ENCODE data around the gene SERAC1. TPM values are rescaled to one million over a fixed set of nuclear protein-coding genes. Genes with fewer than 3 reads are reported as not detected.

Gene SERAC1
- total RNA-seq, 1 donor: 11.2 TPM

DNA sequence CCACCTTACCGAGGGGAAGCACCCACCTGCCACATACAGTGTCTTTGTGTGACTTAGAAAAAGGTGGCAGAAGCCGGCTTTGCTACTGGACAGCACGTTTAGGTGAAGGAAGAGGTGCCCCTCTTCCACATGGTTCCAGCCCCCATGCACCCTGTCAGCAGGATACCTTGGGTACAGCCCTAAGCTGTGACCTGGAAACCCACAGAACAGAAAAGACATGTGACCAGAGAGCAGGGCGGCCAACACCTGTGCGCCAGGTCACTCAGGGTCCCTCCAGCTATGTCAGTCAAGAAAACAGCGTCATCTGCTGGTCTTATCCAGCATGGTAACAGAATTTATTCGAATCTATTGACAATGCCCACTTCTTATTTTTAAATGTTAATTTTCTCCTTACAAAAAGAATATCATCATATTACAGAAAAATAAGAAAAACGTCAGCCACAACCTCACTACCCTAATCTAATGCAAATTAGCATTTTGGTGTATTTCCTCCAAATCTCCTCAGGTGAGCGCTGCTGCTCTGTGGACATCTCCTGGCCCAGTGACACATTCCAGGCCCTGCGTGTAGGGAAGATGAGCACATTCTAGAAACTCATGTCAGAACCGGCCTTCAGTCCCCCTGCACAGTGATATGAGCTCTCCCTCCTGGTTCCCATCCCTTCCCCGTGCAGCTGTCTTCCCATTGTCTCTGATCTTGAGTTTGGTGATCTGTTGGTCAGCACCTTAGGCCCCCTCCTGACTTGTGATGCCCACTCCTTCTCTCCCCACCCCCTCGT is 37.3 kb upstream of the SERAC1 start:
- DNase-seq (ENCODE audit: low read depth): no peak
- no peak overlapping the region for H3K4me3 ChIP-seq (ENCODE audit: low read depth, low read length)
- TF ChIP-seq, protein P1, sequence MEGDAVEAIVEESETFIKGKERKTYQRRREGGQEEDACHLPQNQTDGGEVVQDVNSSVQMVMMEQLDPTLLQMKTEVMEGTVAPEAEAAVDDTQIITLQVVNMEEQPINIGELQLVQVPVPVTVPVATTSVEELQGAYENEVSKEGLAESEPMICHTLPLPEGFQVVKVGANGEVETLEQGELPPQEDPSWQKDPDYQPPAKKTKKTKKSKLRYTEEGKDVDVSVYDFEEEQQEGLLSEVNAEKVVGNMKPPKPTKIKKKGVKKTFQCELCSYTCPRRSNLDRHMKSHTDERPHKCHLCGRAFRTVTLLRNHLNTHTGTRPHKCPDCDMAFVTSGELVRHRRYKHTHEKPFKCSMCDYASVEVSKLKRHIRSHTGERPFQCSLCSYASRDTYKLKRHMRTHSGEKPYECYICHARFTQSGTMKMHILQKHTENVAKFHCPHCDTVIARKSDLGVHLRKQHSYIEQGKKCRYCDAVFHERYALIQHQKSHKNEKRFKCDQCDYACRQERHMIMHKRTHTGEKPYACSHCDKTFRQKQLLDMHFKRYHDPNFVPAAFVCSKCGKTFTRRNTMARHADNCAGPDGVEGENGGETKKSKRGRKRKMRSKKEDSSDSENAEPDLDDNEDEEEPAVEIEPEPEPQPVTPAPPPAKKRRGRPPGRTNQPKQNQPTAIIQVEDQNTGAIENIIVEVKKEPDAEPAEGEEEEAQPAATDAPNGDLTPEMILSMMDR (IDR thresholded peaks at IDR 0.05; ENCODE audit: insufficient read depth, low read length): peak; percentile 47

DNA sequence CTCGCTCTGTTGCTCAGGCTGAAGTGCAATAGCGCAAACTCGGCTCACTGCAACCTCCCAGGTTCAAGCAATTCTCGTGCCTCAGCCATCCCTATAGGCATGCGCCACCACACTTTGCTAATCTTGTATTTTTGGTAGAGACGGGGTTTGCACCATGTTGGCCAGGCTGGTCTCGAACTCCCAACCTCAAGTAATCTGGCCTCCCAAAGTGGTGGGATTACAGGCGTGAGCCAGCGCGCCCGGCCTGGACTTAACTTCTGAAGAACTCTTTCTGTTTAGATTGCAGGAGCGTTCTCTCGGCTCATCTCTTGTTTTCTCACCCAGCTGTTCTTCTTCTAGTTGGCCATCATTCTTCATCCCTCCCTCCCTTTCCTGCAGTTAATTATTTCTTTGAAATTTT is 30.4 kb upstream of the SERAC1 start:
- no peak overlapping the region for H3K4me3 ChIP-seq (ENCODE audit: low read depth, low read length)
- DNase-seq (ENCODE audit: low read depth): no peak
- TF ChIP-seq, protein P1 (IDR thresholded peaks at IDR 0.05; ENCODE audit: insufficient read depth, low read length): no peak

DNA sequence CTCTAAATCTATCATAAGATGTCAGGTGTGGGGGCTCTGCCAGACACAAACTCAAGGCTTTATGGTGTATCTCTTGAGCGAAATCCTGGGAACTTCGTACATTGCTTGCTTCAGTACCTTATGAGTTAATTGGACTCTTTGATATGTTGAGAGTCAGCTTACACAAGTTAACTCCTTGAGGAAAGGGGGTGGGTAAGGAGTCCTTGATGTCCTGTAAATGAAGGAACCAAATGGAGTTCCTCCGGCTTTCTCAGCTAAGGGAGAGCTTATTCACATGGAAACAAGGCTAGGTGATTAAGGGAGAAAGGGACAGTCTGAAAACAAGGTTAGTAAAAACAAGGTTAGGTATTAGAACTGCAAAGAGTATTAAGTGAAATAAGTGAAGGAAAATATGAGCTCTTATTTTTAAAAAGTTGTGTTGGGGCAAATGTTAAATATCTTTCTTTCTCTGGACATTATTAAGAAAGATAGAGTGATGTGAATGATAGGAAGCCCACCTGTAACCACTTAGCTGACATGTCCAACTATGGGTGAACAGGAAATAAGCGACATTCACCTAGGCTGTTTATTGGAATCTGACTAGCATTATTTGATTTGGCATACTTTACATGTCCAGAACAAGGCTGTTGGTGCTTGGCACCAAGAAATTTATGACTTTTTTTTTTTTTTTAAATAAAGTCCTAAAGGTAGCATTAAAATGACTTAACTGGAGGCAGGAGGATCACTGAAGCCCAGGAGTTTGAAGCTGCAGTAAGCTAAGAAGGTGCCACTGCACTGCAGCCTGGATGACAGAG is 26.6 kb upstream of the SERAC1 start:
- no peak overlapping the region for H3K4me3 ChIP-seq (ENCODE audit: low read depth, low read length)
- TF ChIP-seq, protein P1 (IDR thresholded peaks at IDR 0.05; ENCODE audit: insufficient read depth, low read length): no peak

DNA sequence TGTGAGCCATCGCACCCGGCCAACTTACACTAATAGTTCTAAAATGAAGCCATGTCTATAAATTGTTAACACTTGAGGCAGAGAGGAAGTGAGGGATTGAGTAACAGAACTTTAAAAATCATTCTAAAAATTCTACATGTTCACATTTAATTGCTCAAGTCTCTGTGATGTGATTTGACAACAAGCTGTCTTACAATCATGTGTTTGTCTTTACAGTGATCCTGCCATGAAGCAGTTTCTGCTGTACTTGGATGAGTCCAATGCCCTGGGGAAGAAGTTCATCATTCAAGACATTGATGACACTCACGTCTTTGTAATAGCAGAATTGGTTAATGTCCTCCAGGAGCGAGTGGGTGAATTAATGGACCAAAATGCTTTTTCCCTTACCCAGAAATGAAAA is 23.7 kb upstream of the SERAC1 start:
- TF ChIP-seq, protein P1 (IDR thresholded peaks at IDR 0.05; ENCODE audit: insufficient read depth, low read length): no peak
- no peak overlapping the region for H3K4me3 ChIP-seq (ENCODE audit: low read depth, low read length)
- no peak for DNase-seq (ENCODE audit: low read depth)

More for the DNA sequence above, 26.6 kb upstream of the SERAC1 start:
- DNase-seq (ENCODE audit: low read depth): no peak

GRCh38 chr6:158191032-158191431 is 23.0 kb upstream of the SERAC1 start:
- no peak overlapping the region for H3K4me3 ChIP-seq (ENCODE audit: low read depth, low read length)
- TF ChIP-seq, protein P1 (IDR thresholded peaks at IDR 0.05; ENCODE audit: insufficient read depth, low read length): no peak
- DNase-seq (ENCODE audit: low read depth): no peak

- TF ChIP-seq, protein P1 (IDR thresholded peaks at IDR 0.05; ENCODE audit: insufficient read depth, low read length): no peak
- DNase-seq (ENCODE audit: low read depth): no peak
- no peak overlapping the region for H3K4me3 ChIP-seq (ENCODE audit: low read depth, low read length)
These were observed 20.5 kb upstream of the SERAC1 start for GRCh38 chr6:158188591-158188990.
